HepG2 (cell line): Measurements from ENCODE around the gene ELP4. TPM values are rescaled to one million over a fixed set of nuclear protein-coding genes. Genes with fewer than 3 reads are reported as not detected.

Source experiments
- ATF6 ChIP-seq: sonication (generic); formaldehyde crosslinking; conservative IDR thresholded peaks from 2 replicates; pipeline ENCODE4 v1.4.0; 2020; ENCODE audit warnings: missing genetic modification reagents
- CBFB ChIP-seq: sonication (generic); formaldehyde crosslinking; IDR thresholded peaks from 2 replicates; pipeline ENCODE4 v1.4.0; 2020; ENCODE audit warnings: missing genetic modification reagents
- FOXC1 ChIP-seq: sonication (generic); formaldehyde crosslinking; IDR thresholded peaks from 2 replicates; pipeline ENCODE4 v1.8.0; 2022; ENCODE audit warnings: mild to moderate bottlenecking, missing genetic modification reagents, borderline replicate concordance
- GFI1 ChIP-seq: sonication (generic); formaldehyde crosslinking; IDR thresholded peaks from 2 replicates; pipeline ENCODE4 v1.5.0; 2020; ENCODE audit warnings: missing genetic modification reagents, mild to moderate bottlenecking, borderline replicate concordance
- HDAC2 ChIP-seq: sonication (generic); formaldehyde crosslinking; IDR thresholded peaks from 2 replicates; pipeline ENCODE4 v1.4.0; 2020; ENCODE audit warnings: missing genetic modification reagents
- KAT7 ChIP-seq: IDR thresholded peaks from 2 replicates; pipeline ENCODE4 v1.6.1; 2018; ENCODE audit warnings: borderline replicate concordance, missing compliant biosample characterization
- KDM4B ChIP-seq: sonication (generic); formaldehyde crosslinking; IDR thresholded peaks from 2 replicates; pipeline ENCODE4 v1.4.0; 2020; ENCODE audit warnings: missing genetic modification reagents
- MTA1 ChIP-seq: sonication (generic); formaldehyde crosslinking; IDR thresholded peaks from 2 replicates; pipeline ENCODE4 v1.4.0; 2020; ENCODE audit warnings: missing genetic modification reagents, mild to moderate bottlenecking, borderline replicate concordance
- NFYB ChIP-seq: sonication (generic); formaldehyde crosslinking; IDR thresholded peaks from 2 replicates; pipeline ENCODE4 v1.4.0; 2020; ENCODE audit warnings: missing genetic modification reagents
- NRL ChIP-seq: sonication (generic); formaldehyde crosslinking; IDR thresholded peaks from 2 replicates; pipeline ENCODE4 v1.5.0; 2020; ENCODE audit warnings: missing genetic modification reagents, mild to moderate bottlenecking, moderate library complexity, borderline replicate concordance
- PPARG ChIP-seq: conservative IDR thresholded peaks from 2 replicates; pipeline ENCODE4 v1.6.1; 2016; ENCODE audit warnings: missing biosample characterization, missing genetic modification reagents
- PRMT3 ChIP-seq: sonication (generic); formaldehyde crosslinking; IDR thresholded peaks from 2 replicates; pipeline ENCODE4 v1.8.1; 2022; ENCODE audit warnings: low read depth, mild to moderate bottlenecking, moderate library complexity, missing genetic modification reagents, borderline replicate concordance
- RCOR2 ChIP-seq: IDR thresholded peaks from 2 replicates; pipeline ENCODE4 v1.6.1; 2016; ENCODE audit warnings: missing biosample characterization, missing genetic modification reagents
- SAP130 ChIP-seq: IDR thresholded peaks from 2 replicates; pipeline ENCODE4 v1.6.1; 2016; ENCODE audit warnings: low read depth
- YY1 ChIP-seq: IDR thresholded peaks from 2 replicates; pipeline ENCODE4 v1.6.1; 2011; ENCODE audit warnings: low read length, low read depth, moderate library complexity, mild to moderate bottlenecking; ENCODE audit not compliant: insufficient read depth, insufficient replicate concordance
- ZBTB43 ChIP-seq: sonication (generic); formaldehyde crosslinking; conservative IDR thresholded peaks from 2 replicates; pipeline ENCODE4 v1.4.0; 2020; ENCODE audit warnings: missing genetic modification reagents
- ZMYM2 ChIP-seq: sonication (generic); formaldehyde crosslinking; IDR thresholded peaks from 2 replicates; pipeline ENCODE4 v1.8.0; 2022; ENCODE audit warnings: mild to moderate bottlenecking, missing genetic modification reagents
- ZNF350 ChIP-seq: sonication (generic); formaldehyde crosslinking; IDR thresholded peaks from 2 replicates; pipeline ENCODE4 v1.4.0; 2020; ENCODE audit warnings: mild to moderate bottlenecking, low read depth, missing genetic modification reagents, borderline replicate concordance
- ZNF501 ChIP-seq: sonication (generic); formaldehyde crosslinking; IDR thresholded peaks from 2 replicates; pipeline ENCODE4 v1.5.1; 2020; ENCODE audit warnings: mild to moderate bottlenecking, moderate library complexity, missing genetic modification reagents
- ZNF782 ChIP-seq: sonication (generic); formaldehyde crosslinking; IDR thresholded peaks from 2 replicates; pipeline ENCODE4 v1.4.0; 2020; ENCODE audit warnings: missing genetic modification reagents, mild to moderate bottlenecking, borderline replicate concordance
- polyA plus RNA-seq, 8 experiments: library from polyadenylated mRNA; depleted of rRNA in 3 of 8; stranded (reverse) in 7 of 8; unstranded in 1 of 8; fragments of >200 nt; fragmentation: Illumina TruSeq in 4 of 8; extraction: Trizol in 4 of 8; gene quantifications; 2 replicates each; pipeline versions ENCODE4 v1.2.1 to v1.2.3, GENCODE V29; 2011 to 2016; ENCODE audit warnings: low read depth in 4 of 8, missing spikeins in 1 of 8, mixed read lengths in 1 of 8; ENCODE audit not compliant: insufficient read depth in 1 of 8
- total RNA-seq, 5 experiments: library from RNA; depleted of rRNA; stranded (reverse); fragments of >200 nt; fragmentation: Illumina TruSeq; extraction: Trizol; gene quantifications; 2 replicates each; pipeline ENCODE4 v1.2.3, GENCODE V29; 2016; ENCODE audit warnings: low read depth in 1 of 5
- TF ChIP-seq, protein P1 (sequence below): sonication (generic); formaldehyde crosslinking; IDR thresholded peaks from 2 replicates; pipeline ENCODE4 v1.5.1; 2020; ENCODE audit warnings: missing genetic modification reagents, mild to moderate bottlenecking, borderline replicate concordance
- TF ChIP-seq, protein P2 (sequence below): sonication (generic); formaldehyde crosslinking; IDR thresholded peaks from 2 replicates; pipeline ENCODE4 v1.8.1; 2023; ENCODE audit warnings: mild to moderate bottlenecking, missing genetic modification reagents

ELP4 gene
- total and polyA plus RNA-seq, 2 of the 13 experiments (the other 11 are each of a cell fraction or from before 2014, with no cell fraction given), result 12.8 to 19.1 TPM

GRCh38 chr11:31509429-31510345, at the start of gene ELP4, which contains the start of gene IMMP1L (continued):
- TF ChIP-seq, protein P1, sequence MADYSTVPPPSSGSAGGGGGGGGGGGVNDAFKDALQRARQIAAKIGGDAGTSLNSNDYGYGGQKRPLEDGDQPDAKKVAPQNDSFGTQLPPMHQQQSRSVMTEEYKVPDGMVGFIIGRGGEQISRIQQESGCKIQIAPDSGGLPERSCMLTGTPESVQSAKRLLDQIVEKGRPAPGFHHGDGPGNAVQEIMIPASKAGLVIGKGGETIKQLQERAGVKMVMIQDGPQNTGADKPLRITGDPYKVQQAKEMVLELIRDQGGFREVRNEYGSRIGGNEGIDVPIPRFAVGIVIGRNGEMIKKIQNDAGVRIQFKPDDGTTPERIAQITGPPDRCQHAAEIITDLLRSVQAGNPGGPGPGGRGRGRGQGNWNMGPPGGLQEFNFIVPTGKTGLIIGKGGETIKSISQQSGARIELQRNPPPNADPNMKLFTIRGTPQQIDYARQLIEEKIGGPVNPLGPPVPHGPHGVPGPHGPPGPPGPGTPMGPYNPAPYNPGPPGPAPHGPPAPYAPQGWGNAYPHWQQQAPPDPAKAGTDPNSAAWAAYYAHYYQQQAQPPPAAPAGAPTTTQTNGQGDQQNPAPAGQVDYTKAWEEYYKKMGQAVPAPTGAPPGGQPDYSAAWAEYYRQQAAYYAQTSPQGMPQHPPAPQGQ (CRISPR knock-in tag), result 0 out of 2 replicates have a peak, but pooled peaks have one; percentile 59
- 0 out of 2 replicates have a peak, but pooled peaks have one; percentile 34 for TF ChIP-seq ZMYM2 (CRISPR knock-in tag)
- peak; percentile 78; the same call in 1 of the 2 replicates for TF ChIP-seq MTA1 (CRISPR knock-in tag)
- TF ChIP-seq CBFB, result no peak; the same call in 1 of the 2 replicates
- no peak for TF ChIP-seq KDM4B
- TF ChIP-seq SAP130 (CRISPR knock-in tag), result peak; percentile 80
- peak; percentile 46; the same call in 1 of the 2 replicates for TF ChIP-seq NRL (CRISPR knock-in tag)
- TF ChIP-seq ATF6 (CRISPR knock-in tag), result no peak
- peak; percentile 99 for TF ChIP-seq NFYB (CRISPR knock-in tag)
- TF ChIP-seq HDAC2 (CRISPR knock-in tag), result peak; percentile 19; the same call in 1 of the 2 replicates
- 0 out of 2 replicates have a peak, but pooled peaks have one; percentile 50 for TF ChIP-seq ZBTB43 (CRISPR knock-in tag)
- peak; percentile 92 for TF ChIP-seq ZNF501 (CRISPR knock-in tag)
- peak; percentile 64 for TF ChIP-seq KAT7 (CRISPR knock-in tag)
- 0 out of 2 replicates have a peak, but pooled peaks have one; percentile 14 for TF ChIP-seq PPARG (CRISPR knock-in tag)
- TF ChIP-seq, protein P2, sequence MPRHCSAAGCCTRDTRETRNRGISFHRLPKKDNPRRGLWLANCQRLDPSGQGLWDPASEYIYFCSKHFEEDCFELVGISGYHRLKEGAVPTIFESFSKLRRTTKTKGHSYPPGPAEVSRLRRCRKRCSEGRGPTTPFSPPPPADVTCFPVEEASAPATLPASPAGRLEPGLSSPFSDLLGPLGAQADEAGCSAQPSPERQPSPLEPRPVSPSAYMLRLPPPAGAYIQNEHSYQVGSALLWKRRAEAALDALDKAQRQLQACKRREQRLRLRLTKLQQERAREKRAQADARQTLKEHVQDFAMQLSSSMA (CRISPR knock-in tag), result 0 out of 2 replicates have a peak, but pooled peaks have one; percentile 30
- TF ChIP-seq YY1, result peak; percentile 96
- TF ChIP-seq ZNF350 (CRISPR knock-in tag), result peak; percentile 89; the same call in 1 of the 2 replicates
- TF ChIP-seq PRMT3, result no peak
- TF ChIP-seq RCOR2, result no peak
- peak; percentile 39; the same call in 1 of the 2 replicates for TF ChIP-seq GFI1 (CRISPR knock-in tag)
- 0 out of 2 replicates have a peak, but pooled peaks have one; percentile 87 for TF ChIP-seq ZNF782 (CRISPR knock-in tag)
- peak; percentile 91 for TF ChIP-seq FOXC1 (CRISPR knock-in tag)
